HepG2 (cell line): ENCODE results near the gene ZBTB4. TPM values are rescaled to one million over a fixed set of nuclear protein-coding genes. Genes with fewer than 3 reads are reported as not detected.
A peak's percentile ranks its signal among the peaks of the same experiment; 100 is the strongest.

Experiments
- GABPA ChIP-seq, 2 experiments: IDR thresholded peaks; 2 replicates each; pipeline ENCODE4 v1.6.1; 2011 to 2016; ENCODE audit warnings: low read depth in 2 of 2, low read length in 1 of 2, missing biosample characterization in 1 of 2, missing genetic modification characterization in 1 of 2
- HNRNPUL1 ChIP-seq: fragments of 200-400 bp; formaldehyde crosslinking; IDR thresholded peaks from 2 replicates; pipeline ENCODE4 v1.6.1; 2017; ENCODE audit warnings: low read depth, mild to moderate bottlenecking, low read length, moderate library complexity
- MEIS1 ChIP-seq: sonication (generic); formaldehyde crosslinking; IDR thresholded peaks from 2 replicates; pipeline ENCODE4 v1.9.0; 2021; ENCODE audit warnings: mild to moderate bottlenecking, missing genetic modification reagents, moderate library complexity, borderline replicate concordance
- MYC ChIP-seq: sonication (generic); formaldehyde crosslinking; IDR thresholded peaks from 2 replicates; pipeline ENCODE4 v1.9.0; 2021; ENCODE audit warnings: missing genetic modification reagents, borderline replicate concordance
- SAP130 ChIP-seq: IDR thresholded peaks from 2 replicates; pipeline ENCODE4 v1.6.1; 2016; ENCODE audit warnings: low read depth
- SNAI1 ChIP-seq: sonication (generic); formaldehyde crosslinking; IDR thresholded peaks from 2 replicates; pipeline ENCODE4 v1.5.0; 2020; ENCODE audit warnings: mild to moderate bottlenecking, missing genetic modification reagents, borderline replicate concordance
- ZC3H4 ChIP-seq: sonication (generic); formaldehyde crosslinking; IDR thresholded peaks from 2 replicates; pipeline ENCODE4 v1.4.0; 2020; ENCODE audit warnings: missing genetic modification reagents, borderline replicate concordance
- ZNF281 ChIP-seq: sonication (generic); formaldehyde crosslinking; IDR thresholded peaks from 2 replicates; pipeline ENCODE4 v1.4.0; 2020; ENCODE audit warnings: missing genetic modification reagents, borderline replicate concordance
- ZNF629 ChIP-seq: sonication (generic); formaldehyde crosslinking; conservative IDR thresholded peaks from 2 replicates; pipeline ENCODE4 v1.5.0; 2020; ENCODE audit warnings: missing genetic modification reagents
- ZNF672 ChIP-seq: sonication (generic); formaldehyde crosslinking; IDR thresholded peaks from 2 replicates; pipeline ENCODE4 v1.8.1; 2022; ENCODE audit warnings: missing genetic modification reagents
- polyA plus RNA-seq, 8 experiments: library from polyadenylated mRNA; depleted of rRNA in 3 of 8; stranded (reverse) in 7 of 8; unstranded in 1 of 8; fragments of >200 nt; fragmentation: Illumina TruSeq in 4 of 8; extraction: Trizol in 4 of 8; gene quantifications; 2 replicates each; pipeline versions ENCODE4 v1.2.1 to v1.2.3, GENCODE V29; 2011 to 2016; ENCODE audit warnings: low read depth in 4 of 8, missing spikeins in 1 of 8, mixed read lengths in 1 of 8; ENCODE audit not compliant: insufficient read depth in 1 of 8
- total RNA-seq, 5 experiments: library from RNA; depleted of rRNA; stranded (reverse); fragments of >200 nt; fragmentation: Illumina TruSeq; extraction: Trizol; gene quantifications; 2 replicates each; pipeline ENCODE4 v1.2.3, GENCODE V29; 2016; ENCODE audit warnings: low read depth in 1 of 5
- TF ChIP-seq, protein P1 (sequence below), 2 experiments: fragments of 450-650 bp in 1 of 2; sonication (generic) in 1 of 2; formaldehyde crosslinking; IDR thresholded peaks; 2 replicates each; pipeline versions ENCODE4 v1.5.0 to v1.8.0; 2020 to 2022; ENCODE audit warnings: mild to moderate bottlenecking in 1 of 2, missing genetic modification reagents in 1 of 2
- TF ChIP-seq, protein P2 (sequence below): IDR thresholded peaks from 2 replicates; pipeline ENCODE4 v1.4.0; 2020; ENCODE audit warnings: mild to moderate bottlenecking, missing genetic modification reagents
- TF ChIP-seq, protein P3 (sequence below): sonication (generic); formaldehyde crosslinking; IDR thresholded peaks from 2 replicates; pipeline ENCODE4 v1.5.0; 2020; ENCODE audit warnings: mild to moderate bottlenecking, missing genetic modification reagents

The ZBTB4 gene
- total and polyA plus RNA-seq, 2 of the 13 experiments (the other 11 are each of a cell fraction or from before 2014, with no cell fraction given): 4.3 to 7.4 TPM

DNA sequence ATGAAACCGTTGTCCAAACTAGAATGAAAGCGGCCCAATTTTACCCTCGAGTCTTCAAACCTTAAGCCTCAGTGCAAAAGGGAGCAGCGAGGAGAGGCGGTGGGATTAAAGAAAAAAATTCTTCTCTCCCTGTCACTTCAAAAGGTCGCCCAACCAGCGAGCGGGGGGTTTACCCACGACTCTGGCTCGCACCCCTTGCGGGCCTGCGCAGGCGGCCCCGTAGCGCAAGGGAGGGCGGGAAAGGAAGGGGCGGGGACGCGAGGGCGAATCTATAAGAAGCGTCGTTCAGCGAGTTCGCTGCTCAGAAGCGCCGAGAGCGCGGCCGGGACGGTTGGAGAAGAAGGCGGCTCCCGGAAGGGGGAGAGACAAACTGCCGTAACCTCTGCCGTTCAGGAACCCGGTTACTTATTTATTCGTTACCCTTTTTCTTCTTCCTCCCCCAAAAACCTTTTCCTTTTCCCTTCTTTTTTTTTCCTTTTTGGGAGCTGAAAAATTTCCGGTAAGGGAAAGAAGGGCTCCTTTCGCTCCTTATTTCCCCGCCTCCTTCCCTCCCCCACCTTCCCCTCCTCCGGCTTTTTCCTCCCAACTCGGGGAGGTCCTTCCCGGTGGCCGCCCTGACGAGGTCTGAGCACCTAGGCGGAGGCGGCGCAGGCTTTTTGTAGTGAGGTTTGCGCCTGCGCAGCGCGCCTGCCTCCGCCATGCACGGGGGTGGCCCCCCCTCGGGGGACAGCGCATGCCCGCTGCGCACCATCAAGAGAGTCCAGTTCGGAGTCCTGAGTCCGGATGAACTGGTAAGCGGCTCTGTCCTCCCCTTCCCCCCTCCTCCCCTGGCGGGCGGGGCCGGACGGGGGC is 4.9 kb upstream of the ZBTB4 start, which contains the start of gene POLR2A (continued):
- TF ChIP-seq, protein P1, sequence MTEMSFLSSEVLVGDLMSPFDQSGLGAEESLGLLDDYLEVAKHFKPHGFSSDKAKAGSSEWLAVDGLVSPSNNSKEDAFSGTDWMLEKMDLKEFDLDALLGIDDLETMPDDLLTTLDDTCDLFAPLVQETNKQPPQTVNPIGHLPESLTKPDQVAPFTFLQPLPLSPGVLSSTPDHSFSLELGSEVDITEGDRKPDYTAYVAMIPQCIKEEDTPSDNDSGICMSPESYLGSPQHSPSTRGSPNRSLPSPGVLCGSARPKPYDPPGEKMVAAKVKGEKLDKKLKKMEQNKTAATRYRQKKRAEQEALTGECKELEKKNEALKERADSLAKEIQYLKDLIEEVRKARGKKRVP (CRISPR knock-in tag; IDR thresholded peaks at IDR 0.05): peak in 1 of 2 experiments; percentile 52; a peak in 1 of 4 replicates
- peak; percentile 88 for TF ChIP-seq SAP130 (CRISPR knock-in tag)
- peak; percentile 89 for TF ChIP-seq ZNF281 (CRISPR knock-in tag)
- TF ChIP-seq, protein P2, sequence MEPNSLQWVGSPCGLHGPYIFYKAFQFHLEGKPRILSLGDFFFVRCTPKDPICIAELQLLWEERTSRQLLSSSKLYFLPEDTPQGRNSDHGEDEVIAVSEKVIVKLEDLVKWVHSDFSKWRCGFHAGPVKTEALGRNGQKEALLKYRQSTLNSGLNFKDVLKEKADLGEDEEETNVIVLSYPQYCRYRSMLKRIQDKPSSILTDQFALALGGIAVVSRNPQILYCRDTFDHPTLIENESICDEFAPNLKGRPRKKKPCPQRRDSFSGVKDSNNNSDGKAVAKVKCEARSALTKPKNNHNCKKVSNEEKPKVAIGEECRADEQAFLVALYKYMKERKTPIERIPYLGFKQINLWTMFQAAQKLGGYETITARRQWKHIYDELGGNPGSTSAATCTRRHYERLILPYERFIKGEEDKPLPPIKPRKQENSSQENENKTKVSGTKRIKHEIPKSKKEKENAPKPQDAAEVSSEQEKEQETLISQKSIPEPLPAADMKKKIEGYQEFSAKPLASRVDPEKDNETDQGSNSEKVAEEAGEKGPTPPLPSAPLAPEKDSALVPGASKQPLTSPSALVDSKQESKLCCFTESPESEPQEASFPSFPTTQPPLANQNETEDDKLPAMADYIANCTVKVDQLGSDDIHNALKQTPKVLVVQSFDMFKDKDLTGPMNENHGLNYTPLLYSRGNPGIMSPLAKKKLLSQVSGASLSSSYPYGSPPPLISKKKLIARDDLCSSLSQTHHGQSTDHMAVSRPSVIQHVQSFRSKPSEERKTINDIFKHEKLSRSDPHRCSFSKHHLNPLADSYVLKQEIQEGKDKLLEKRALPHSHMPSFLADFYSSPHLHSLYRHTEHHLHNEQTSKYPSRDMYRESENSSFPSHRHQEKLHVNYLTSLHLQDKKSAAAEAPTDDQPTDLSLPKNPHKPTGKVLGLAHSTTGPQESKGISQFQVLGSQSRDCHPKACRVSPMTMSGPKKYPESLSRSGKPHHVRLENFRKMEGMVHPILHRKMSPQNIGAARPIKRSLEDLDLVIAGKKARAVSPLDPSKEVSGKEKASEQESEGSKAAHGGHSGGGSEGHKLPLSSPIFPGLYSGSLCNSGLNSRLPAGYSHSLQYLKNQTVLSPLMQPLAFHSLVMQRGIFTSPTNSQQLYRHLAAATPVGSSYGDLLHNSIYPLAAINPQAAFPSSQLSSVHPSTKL: peak; percentile 45
- 0 out of 2 replicates have a peak, but pooled peaks have one; percentile 22 for TF ChIP-seq ZNF629
- TF ChIP-seq, protein P3, sequence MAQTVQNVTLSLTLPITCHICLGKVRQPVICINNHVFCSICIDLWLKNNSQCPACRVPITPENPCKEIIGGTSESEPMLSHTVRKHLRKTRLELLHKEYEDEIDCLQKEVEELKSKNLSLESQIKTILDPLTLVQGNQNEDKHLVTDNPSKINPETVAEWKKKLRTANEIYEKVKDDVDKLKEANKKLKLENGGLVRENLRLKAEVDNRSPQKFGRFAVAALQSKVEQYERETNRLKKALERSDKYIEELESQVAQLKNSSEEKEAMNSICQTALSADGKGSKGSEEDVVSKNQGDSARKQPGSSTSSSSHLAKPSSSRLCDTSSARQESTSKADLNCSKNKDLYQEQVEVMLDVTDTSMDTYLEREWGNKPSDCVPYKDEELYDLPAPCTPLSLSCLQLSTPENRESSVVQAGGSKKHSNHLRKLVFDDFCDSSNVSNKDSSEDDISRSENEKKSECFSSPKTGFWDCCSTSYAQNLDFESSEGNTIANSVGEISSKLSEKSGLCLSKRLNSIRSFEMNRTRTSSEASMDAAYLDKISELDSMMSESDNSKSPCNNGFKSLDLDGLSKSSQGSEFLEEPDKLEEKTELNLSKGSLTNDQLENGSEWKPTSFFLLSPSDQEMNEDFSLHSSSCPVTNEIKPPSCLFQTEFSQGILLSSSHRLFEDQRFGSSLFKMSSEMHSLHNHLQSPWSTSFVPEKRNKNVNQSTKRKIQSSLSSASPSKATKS: no peak
- TF ChIP-seq SNAI1 (CRISPR knock-in tag): no peak
- peak; percentile 81 for TF ChIP-seq ZC3H4 (CRISPR knock-in tag)
- TF ChIP-seq MEIS1 (CRISPR knock-in tag): no peak
- peak; percentile 29; the same call in 1 of the 2 replicates for TF ChIP-seq GABPA (IDR thresholded peaks at IDR 0.05; ENCODE audit: low read depth, low read length)
- TF ChIP-seq GABPA (CRISPR knock-in tag; IDR thresholded peaks at IDR 0.05; ENCODE audit: low read depth): peak; percentile 58
- no peak for TF ChIP-seq HNRNPUL1
- TF ChIP-seq MYC (CRISPR knock-in tag): peak; percentile 71
- peak; percentile 71; the same call in 1 of the 2 replicates for TF ChIP-seq ZNF672 (CRISPR knock-in tag)
